Jurkat, Clone E6-1 (cell line): ENCODE measurements around the gene RC3H2. TPM values are rescaled to one million over a fixed set of nuclear protein-coding genes. Genes with fewer than 3 reads are reported as not detected.

Experiments used
- DNase-seq: peaks from one replicate; pipeline ENCODE4 v3.0.0-alpha.2; 2011; ENCODE audit warnings: low read depth, low spot score
- H3K4me3 ChIP-seq: 2 replicates; pipeline ENCODE4 v1.5.1; 2011; ENCODE audit warnings: mild to moderate bottlenecking, low read length, control low read depth, moderate library complexity
- polyA plus RNA-seq: library from polyadenylated mRNA; unstranded; fragments of >200 nt; gene quantifications from one replicate; pipeline ENCODE4 v1.2.1, GENCODE V29; 2012; ENCODE audit warnings: missing spikeins; ENCODE audit not compliant: insufficient read length, insufficient read depth

RC3H2 gene, protein sequence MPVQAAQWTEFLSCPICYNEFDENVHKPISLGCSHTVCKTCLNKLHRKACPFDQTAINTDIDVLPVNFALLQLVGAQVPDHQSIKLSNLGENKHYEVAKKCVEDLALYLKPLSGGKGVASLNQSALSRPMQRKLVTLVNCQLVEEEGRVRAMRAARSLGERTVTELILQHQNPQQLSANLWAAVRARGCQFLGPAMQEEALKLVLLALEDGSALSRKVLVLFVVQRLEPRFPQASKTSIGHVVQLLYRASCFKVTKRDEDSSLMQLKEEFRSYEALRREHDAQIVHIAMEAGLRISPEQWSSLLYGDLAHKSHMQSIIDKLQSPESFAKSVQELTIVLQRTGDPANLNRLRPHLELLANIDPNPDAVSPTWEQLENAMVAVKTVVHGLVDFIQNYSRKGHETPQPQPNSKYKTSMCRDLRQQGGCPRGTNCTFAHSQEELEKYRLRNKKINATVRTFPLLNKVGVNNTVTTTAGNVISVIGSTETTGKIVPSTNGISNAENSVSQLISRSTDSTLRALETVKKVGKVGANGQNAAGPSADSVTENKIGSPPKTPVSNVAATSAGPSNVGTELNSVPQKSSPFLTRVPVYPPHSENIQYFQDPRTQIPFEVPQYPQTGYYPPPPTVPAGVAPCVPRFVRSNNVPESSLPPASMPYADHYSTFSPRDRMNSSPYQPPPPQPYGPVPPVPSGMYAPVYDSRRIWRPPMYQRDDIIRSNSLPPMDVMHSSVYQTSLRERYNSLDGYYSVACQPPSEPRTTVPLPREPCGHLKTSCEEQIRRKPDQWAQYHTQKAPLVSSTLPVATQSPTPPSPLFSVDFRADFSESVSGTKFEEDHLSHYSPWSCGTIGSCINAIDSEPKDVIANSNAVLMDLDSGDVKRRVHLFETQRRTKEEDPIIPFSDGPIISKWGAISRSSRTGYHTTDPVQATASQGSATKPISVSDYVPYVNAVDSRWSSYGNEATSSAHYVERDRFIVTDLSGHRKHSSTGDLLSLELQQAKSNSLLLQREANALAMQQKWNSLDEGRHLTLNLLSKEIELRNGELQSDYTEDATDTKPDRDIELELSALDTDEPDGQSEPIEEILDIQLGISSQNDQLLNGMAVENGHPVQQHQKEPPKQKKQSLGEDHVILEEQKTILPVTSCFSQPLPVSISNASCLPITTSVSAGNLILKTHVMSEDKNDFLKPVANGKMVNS
- polyA plus RNA-seq = 16.0 TPM

DNA sequence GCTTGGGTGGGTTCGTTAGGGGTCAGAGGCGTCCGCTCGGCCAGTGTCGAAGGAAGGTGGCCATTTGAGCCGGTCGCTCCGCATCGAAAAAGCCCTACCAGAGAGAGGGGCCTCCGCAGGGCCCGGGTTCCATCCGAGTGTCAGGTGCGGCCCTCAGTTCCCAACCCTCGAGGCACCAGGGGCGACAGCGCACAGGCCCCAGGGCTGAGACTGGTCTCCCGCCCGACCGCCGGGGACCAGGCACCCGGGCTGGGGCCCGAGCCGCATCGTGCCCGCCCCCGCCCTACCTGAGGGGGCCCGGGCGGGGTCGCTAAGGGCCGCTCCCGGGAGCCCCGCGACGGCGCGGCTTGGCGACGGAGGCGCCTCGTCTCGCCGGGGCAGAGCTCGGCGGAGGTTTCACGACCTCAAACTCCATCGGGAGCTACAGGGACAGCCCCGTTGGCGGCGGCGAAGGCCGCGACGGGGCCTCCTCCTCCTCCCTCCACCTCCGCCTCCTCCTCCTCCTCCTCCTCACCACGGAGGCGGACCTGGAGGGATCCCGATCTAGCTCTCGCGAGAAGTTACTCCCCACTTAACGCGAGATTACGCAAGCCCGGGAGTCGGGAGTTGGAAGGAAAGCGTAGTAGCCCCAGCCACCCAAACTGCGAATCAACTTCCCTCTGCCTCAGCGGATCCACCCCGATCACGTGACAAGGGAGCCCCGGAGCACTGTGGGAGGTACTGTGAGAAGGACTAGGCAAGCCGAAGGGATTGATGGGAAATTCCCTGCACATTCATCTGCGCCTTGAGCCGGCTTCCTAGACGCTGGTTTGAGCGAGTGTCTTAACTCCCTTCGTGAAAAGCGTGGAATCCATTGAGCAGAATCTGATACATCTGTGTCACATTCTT, at the start of gene RC3H2:
Gene RC3H2 (minus strand): TSS at position 537 of the 888 bp plus-strand sequence. CDS start 7,850 bp downstream, outside the sequence.
- DNase-seq = peak; percentile 100
- H3K4me3 ChIP-seq = peak within 1 kb of the TSS; percentile 92

DNA sequence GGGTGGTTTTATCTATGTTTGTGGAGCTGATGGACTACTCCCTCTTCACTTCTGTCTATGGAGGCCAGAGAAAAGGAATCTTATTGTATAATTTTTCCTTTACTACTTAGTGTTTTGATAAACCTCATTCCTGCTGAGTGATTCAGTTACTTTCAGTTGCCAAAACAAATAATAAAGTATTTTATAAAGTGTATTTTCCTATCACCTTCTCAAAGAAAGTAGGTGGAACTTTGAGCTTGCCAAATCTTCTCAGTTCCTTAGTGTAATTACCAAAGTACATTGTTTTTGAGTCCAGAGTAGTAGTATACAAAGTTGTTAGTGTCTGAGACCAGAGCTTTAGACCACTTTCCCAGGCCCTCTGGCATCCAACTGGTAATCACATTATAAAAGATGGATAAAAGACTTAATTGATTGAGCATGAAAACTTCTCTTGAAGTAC, 49.1 kb upstream of the RC3H2 start:
- DNase-seq = no peak
- no peak overlapping the region for H3K4me3 ChIP-seq

DNA sequence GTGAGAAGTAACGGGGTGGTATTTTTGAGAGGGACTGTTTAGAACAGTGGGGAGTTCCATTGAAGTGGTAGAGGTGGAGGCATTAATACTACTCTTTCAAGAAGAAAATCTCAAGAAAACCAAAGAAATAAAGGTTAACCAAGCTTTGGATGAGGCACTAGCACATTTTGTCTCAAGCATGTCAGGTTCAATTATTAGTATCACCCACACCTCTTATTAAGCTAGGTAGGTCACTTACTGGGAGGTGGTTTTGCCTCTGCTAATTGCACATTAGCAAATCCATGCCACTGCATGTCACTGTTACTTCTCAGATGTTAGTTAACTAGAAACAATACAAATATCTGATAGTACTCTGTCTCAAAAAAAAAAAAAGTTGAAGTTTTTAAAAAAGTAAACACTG, 45.9 kb upstream of the RC3H2 start:
- no peak for DNase-seq
- H3K4me3 ChIP-seq = no peak overlapping the region

DNA sequence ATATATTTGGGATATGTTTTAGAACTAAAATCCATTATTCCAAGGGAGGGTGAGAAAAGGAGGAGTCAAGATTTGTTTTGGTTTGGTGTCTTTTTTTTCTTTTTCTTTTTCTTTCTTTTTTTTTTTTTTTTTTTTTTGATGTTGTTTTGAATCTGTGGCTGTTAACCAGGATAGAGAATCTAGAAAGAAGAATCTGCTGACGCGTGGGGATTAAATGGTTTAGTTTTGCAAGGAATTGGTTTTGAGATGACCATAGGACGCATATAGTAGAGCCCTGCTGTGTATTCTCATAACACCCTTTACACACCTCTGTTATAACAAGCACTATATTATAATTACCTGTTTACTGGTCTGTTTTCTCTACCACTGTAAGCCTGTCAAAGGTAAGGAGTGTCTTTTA, 45.1 kb upstream of the RC3H2 start:
- H3K4me3 ChIP-seq = no peak overlapping the region
- DNase-seq = no peak

DNA sequence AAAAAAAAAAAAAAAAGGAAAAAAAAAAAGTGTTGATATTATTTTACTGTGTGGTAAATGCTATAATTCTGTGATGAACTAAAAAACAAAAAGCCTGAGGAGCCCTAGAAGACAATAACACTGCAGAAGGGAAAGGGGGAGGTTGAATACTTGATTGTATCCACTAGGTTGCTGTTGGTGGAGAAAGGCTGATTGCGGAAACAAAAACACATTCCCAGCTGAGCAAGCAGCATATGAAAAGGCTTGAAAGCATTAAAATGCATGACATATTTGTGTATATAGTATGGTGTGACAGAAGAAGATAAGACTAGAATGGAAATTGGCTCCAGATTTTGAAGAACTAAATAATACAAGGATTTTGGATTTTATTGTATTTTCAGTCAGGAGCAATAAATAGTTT, 44.5 kb upstream of the RC3H2 start:
- H3K4me3 ChIP-seq = no peak overlapping the region
- DNase-seq = no peak

DNA sequence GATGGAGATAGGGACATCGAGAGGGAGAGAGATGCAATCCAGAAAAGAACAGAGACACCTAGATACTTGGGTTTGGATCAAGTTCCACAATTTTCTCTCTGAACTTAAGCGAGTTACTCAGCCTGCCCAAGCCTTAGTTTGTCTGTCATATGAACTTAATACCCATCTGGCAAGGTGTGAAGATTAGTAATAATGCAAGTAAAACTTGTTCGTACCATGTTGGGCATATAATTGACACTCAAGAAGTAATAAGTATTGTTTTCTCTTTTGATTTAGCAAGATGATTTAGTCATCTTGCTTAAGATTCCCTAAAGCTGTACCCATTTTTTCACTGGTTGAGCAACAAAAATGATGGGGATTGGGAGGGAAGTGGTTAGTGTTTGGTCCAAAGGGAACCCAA, 43.2 kb upstream of the RC3H2 start:
- H3K4me3 ChIP-seq = no peak overlapping the region
- DNase-seq = no peak

DNA sequence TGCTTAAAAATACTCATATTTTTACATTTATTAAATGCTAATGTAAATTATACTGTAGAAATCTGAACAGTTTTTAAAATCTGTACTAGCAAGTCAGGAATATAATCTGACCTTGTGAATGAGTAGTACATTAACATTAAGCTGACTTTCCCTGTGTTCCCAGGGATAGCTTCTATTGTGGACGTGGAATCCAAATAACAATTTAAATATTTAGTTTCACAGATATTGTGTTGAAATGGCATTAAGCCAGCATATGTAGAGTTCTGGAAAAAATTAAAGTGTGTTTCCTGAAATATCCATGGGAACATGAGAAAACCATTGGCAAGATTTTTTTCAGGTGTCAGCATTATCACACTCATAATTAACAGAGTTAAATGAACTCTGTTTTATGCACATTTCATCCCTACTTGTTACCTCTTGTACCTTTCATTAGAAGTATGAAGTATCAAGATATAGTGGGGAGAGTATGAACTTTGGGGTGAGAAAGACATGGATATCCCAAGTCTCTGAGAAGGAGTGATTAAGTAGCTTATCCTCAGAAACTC, 41.4 kb upstream of the RC3H2 start:
- no peak for DNase-seq
- no peak overlapping the region for H3K4me3 ChIP-seq

DNA sequence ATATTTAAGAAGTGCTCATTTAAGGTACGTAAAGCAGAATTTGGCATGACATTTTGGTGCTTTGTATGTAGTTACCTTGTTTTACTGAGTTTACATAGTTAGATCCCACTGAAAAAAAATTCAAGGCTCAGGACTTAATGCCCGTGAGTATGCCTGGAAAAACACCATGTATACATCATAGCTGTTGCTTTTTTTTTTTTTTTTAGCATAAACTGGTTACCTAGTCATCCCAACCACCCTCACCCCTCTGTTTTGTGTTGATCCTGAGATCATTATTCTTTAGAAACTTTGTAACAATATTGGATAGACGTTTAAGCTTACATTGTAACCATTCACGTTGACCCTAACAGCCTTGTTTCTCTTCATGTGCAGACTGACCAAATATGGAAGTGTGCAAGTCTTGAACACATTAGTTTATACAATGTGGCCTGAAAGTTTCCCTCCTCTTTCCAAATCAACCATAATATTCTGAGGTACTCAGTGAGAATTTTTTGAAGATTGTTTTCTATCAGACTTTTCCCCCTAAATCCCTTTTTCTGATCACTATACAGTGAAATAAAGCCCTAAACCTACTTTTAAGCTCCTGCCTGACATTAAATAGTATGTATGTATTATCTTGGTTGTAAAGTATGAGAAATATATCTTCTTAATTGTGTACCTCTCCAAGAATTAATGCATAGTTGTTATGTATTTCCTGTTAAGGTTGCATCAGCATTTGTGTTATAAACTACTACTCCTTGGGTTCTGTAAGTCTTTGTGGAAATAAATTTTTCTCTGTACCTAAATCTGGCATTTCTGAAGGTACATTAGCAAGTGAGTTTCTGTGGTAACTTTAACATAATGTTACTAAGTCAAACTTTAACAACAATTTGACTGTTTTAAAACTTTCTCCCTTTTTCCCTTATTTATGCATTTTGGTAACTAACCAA, 40.1 kb upstream of the RC3H2 start:
- DNase-seq = no peak
- no peak overlapping the region for H3K4me3 ChIP-seq

DNA sequence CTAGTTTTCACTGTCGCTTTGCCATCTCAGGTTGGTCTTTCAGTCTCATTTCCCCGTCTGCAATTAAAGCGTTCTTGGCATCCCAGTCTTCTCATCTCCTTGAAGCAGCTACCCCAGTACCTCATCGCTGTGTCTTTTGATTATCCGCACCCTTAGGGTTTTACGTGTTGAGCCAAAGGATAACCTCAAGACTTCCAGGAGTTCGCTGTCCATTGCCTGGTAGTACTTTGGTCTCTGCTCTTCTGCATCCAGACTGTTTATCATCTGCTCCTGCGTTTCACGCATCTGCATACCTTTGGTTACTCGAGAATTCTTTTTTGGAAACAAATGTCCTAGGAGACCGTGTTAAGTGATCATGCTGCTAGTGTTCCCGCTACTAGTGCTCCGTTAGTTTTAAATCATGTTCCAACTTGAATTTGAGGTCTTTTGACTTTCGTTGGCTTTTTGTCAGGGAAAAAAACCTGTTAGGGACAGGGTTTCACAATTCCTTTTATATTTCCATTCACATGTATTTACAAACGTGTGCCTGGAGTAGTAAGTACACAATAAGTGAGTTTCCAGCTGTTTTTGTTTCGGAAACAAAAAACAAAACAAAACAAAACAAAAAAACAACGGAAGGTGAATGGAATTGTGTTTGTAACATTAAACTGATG, 36.5 kb upstream of the RC3H2 start:
- peak overlapping the region; percentile 85 for H3K4me3 ChIP-seq
- DNase-seq = no peak

DNA sequence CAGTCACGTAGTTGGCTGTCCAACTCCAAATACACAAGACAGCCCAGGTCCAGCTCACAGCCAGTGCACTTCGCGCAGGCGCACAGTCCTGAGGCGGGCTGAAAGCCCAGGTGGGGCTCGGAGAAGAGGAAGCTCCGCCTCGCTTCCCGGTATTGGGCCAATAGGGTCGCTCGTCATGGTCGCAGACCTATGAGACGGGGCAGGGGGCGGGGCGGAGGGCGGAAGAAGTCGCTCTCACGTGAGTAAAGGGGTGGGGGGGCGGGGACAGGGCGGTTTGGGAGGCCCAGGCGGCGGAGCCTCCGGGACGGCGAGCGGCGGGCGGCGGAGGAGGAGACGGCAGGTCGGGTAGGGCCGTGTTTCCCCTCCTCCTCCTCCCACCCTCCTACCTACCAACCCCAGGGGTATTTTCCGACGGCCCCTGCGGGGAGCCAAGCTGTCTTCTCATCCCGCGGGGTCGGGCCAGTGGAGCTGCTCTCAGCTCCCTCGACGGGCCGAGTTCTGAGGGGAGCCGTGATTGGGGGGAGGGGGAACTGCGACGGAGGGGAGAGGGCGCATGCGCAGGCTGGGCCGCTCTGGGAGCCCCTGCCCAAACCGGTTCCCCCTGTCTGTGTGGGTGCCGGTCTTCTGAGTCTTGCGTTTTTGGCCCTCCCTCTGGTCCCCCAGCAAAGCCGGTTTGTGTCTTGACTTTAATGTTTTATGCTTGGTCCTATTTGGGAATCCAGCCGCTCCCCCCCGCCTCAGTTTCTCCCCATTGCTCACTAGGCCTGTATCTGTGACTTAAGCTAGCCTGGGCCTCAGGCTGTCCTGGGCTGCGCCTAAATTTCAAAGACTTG, 35.8 kb upstream of the RC3H2 start, which contains the start of gene RABGAP1:
Gene RABGAP1 (plus strand): TSS at position 272 of the 833 bp plus-strand sequence. CDS start 16,040 bp downstream, outside the sequence.
- H3K4me3 ChIP-seq = peak within 1 kb of the TSS; percentile 85
- DNase-seq = peak; percentile 94

DNA sequence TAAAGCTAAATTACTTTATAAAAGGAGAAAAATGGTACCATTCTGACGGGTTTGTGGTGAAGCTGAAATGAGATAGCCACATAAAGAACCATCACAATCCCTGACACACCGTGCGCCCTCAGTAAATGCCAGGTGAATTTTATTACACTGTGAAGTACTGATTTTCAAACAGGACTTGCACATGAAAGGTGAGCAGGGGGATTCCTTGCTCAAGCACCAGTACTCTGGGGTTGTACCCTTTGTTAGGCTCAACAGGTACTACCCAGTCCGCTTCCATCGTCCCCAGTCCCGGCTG, 35.2 kb upstream of the RC3H2 start:
- no peak for DNase-seq
- peak overlapping the region; percentile 60 for H3K4me3 ChIP-seq

DNA sequence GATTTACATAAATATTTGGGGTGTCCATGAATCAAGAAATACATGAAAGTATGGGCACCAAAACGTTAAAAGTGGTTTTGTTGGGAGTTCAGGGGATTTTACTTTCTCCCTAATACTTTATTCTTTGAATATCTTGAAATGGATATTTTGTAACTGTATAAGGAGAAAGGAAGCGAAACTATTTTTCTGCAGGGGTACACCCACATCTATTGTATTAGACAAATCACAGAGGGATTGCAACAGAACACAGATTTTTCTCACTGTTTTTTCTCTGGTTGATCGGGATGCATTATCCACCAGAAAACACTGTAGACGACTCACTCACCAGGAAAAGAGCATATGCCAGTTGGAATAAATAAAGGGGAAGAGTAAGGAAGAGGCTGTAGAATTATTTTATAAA, 34.4 kb upstream of the RC3H2 start:
- H3K4me3 ChIP-seq = no peak overlapping the region
- no peak for DNase-seq

DNA sequence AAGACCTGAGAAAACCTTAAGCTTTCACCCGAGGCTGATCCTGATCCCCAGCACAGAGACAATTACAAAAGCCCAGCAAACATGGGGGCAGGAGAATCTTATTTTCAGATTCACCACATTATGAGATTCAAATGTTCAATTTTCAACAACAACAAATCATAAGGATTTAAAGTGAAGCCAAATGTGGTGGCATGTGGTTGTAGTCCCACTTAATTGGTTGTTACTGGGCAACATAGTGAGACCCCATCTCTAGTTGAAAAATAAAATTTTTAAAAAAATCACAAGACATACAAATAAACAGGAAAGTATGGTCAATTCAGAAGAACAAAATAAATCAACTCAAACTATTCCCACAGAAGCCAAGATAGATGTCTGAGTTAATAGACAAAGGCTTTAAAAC, 31.7 kb upstream of the RC3H2 start:
- no peak for DNase-seq
- H3K4me3 ChIP-seq = no peak overlapping the region

DNA sequence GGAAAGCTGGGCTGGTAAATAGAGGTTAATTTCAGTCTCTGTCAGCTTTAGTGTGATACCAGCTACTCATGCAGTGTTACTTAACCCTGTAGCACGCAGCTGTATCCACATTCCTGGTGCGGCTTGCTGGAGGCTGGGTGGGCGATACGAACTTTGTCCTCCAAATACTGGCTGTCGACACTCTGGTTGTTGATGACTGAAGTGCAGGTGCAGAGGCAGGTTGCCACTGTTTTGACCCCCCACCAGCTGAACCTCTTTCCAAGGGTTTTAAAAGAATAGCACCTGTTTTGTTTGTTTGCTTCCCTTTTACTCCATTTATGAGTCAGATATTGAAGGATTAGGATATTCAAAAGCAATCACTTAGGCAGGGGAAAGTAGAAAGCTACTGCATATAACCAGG, 31.3 kb upstream of the RC3H2 start:
- DNase-seq = no peak
- H3K4me3 ChIP-seq = no peak overlapping the region

DNA sequence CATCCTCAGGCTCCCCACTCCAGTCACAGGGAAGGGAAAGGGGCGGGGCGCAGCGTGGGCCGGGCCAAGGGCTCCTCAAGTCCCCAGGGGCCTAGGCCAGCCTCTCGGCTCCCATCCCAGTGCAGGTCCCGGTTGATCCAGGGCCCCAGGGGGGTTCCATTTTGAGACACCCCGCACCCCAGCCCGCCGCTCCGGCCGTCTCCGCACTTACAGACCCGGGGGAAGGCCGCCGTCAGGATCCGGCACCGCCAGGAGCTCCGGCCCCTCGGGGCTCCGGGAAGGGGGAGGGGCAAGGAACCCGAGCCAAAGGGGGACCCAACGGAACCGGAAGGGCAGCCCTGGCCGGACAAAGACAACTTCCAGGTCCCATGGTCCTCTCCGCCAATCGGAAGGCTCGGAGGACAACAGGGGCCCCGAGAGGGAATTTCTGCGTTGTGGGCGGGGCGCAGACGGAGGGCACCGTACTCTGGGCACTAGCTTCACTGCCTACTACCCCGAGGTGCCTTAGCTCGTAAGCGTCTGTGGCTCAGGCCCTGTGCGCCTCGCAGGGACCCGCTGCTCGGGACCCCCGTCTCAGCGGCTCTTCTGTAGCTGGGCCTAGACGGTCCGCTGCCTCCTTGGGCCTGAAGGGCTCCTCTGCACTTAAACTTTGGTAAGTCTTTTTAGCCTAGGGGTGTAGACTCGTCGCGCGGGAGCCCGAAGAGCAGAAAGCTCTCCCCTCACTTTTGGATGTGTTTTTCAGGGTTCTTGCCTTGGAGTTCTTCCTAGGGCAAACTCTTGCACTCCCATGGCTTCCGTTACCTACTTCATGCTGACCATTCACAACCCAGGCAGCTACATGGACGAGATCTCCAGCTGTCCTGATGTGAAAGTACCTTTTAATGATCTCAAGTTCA, 26.3 kb upstream of the RC3H2 start, which contains the start of gene ZBTB26:
Gene ZBTB26 (minus strand): TSS at position 287 of the 896 bp plus-strand sequence. CDS start 11,578 bp downstream, outside the sequence.
- H3K4me3 ChIP-seq = peak within 1 kb of the TSS; percentile 80
- peak; percentile 88 for DNase-seq
